GM18951 (cell line): ENCODE results near the gene GSTCD.
"Not testable (repeated sequence)": the region's sequence is repeated elsewhere in the genome, so short reads cannot be mapped to it uniquely, and the experiment has no call there.

Experiments used
- POLR2A ChIP-seq: IDR thresholded peaks from 4 replicates; pipeline ENCODE4 v1.6.1; 2011; ENCODE audit warnings: mild to moderate bottlenecking; ENCODE audit not compliant: insufficient read length, insufficient read depth; ENCODE audit errors: extremely low read depth
- in situ Hi-C: fragments of 300-500 bp; cut with MboI; formaldehyde crosslinking; loops from one replicate; pipeline ENCODE4 v1.12.0; 2022; ENCODE audit warnings: low sequenced_read_pairs, mixed read lengths, inconsistent platforms; ENCODE audit not compliant: unreplicated experiment

Gene GSTCD

GRCh38 chr4:105845559-105845958 is 137.0 kb downstream of the GSTCD start:
- no peak for TF ChIP-seq POLR2A
- in situ Hi-C loops: no loop called here

- in situ Hi-C loops: not testable (repeated sequence)
These were observed 139.8 kb downstream of the GSTCD start for GRCh38 chr4:105848359-105848758.

GRCh38 chr4:105851196-105851595 is 142.6 kb downstream of the GSTCD start:
- in situ Hi-C loops: no loop called here
- no peak for TF ChIP-seq POLR2A

GRCh38 chr4:105852230-105852629 is 143.6 kb downstream of the GSTCD start:
- in situ Hi-C loops: not testable (repeated sequence)

GRCh38 chr4:105858466-105859040 is 150.0 kb downstream of the GSTCD start:
- TF ChIP-seq POLR2A: no peak
- in situ Hi-C loops: no loop called here

GRCh38 chr4:105859233-105859632 is 150.6 kb downstream of the GSTCD start:
- TF ChIP-seq POLR2A: no peak
- in situ Hi-C loops: no loop called here

GRCh38 chr4:105870963-105871362 is 162.4 kb downstream of the GSTCD start:
- no peak for TF ChIP-seq POLR2A
- in situ Hi-C loops: no loop called here

GRCh38 chr4:105871997-105872396 is 163.4 kb downstream of the GSTCD start:
- in situ Hi-C loops: no loop called here
- no peak for TF ChIP-seq POLR2A

GRCh38 chr4:105875233-105875632 is 166.6 kb downstream of the GSTCD start:
- in situ Hi-C loops: no loop called here
- TF ChIP-seq POLR2A: no peak

GRCh38 chr4:105878668-105879067 is 170.1 kb downstream of the GSTCD start:
- TF ChIP-seq POLR2A: no peak
- in situ Hi-C loops: no loop called here

GRCh38 chr4:105887508-105887907 is 178.9 kb downstream of the GSTCD start:
- no peak for TF ChIP-seq POLR2A
- in situ Hi-C loops: no loop called here

GRCh38 chr4:105894660-105895582 is 186.3 kb downstream of the GSTCD start, which contains the start of gene NPNT:
NPNT (plus strand) TSS chr4:105895471; CDS start chr4:105895653, 182 bp downstream.
- TF ChIP-seq POLR2A: no peak
- in situ Hi-C loops: no loop called here

GRCh38 chr4:105895583-105896460 is 187.2 kb downstream of the GSTCD start:
- TF ChIP-seq POLR2A: no peak
- in situ Hi-C loops: no loop called here
